Measurements from ENCODE around the gene SPAG4.

The SPAG4 gene

DNA sequence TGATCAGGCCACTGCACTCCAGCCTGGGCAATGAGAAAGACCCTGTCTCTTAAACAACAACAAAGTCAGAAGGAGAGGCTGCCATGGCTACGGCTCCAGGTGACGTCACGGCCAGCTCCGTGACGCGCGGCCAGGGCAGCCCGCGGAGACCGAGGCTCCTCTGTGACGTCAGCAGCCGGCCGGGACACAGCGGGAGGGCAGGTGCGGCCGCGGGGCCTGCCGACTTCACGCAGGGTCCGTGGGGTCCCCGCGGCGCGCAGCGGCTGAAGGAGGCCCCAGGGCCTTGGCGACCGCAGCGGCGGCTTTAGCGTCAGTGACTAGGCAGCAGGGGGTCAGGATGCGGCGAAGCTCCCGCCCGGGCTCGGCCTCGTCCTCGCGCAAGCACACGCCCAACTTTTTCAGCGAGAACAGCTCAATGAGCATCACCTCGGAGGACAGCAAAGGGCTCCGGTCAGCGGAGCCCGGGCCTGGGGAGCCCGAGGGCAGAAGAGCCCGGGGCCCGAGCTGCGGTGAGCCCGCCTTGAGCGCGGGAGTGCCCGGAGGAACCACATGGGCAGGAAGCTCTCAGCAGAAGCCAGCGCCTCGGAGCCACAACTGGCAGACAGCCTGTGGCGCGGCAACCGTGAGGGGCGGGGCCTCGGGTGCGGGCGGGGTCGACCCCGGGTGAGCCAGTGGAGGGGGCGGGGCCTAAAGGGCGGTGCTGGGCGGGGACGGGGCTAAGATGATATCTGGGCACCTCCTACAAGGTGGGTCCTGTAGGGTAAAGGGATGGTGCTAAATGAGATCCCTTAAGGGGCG lies at the start of gene SPAG4:
TSS of gene SPAG4 (plus strand) at position 163 of the 798 bp plus-strand sequence. CDS start at position 338, 175 bp downstream.
- peak; percentile 98 to 100 for DNase-seq

DNA sequence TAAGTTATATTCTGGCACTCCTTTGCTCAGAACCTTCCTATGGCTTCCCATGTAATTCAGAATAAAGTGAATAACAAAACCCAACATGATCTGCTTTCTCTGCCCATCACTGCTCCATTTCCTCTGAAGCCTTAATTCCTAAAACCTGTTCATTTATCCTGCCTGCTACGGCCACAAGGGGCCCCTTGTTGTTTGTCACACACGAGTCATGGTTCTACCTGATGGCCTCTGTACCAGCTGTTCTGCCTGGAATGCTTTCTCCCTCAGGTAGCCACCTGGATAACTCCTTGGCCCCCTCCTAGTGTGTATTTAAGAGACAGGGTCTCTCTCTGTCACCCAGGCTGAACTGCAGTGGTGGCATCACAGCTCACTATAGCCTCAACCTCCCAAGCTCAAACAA lies 47.0 kb upstream of the SPAG4 start:
- DNase-seq = no peak

DNA sequence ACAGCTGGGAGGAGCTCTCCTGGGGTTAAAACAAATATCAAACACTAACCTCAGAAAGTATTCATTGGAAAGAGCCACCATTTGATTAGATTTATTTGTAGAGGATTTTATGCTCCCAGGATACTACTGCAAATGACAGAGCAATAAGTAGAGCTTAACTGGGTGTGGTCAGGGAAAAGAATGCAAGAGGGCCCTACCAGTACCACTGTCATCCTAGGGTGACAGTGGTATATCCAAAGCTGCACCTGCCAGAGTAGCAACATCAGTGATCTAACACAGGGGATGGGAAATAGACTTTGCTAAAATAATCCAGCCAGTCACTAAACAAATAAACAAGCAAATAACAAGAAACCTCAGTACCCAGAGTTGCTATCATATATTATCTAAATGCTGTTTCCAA lies 44.1 kb upstream of the SPAG4 start:
- DNase-seq = no peak

DNA sequence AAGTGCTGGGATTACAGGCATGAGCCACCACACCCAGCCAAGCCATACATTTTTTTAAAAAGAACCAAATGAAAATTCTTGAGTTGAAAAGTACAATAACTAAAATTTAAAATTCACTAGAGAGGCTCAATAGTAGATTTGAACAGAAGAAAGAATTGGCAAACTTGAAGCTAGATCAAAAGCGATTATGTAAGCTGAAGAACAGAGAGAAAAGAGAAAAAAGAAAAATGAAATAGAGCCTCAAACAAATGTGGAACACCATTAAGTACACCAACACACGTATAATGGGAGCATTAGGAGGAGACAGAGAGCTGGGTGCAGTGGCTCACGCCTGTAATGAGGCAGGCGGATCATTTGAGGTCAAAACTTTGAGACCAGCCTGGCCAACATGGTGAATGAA lies 42.8 kb upstream of the SPAG4 start:
- DNase-seq = no peak

DNA sequence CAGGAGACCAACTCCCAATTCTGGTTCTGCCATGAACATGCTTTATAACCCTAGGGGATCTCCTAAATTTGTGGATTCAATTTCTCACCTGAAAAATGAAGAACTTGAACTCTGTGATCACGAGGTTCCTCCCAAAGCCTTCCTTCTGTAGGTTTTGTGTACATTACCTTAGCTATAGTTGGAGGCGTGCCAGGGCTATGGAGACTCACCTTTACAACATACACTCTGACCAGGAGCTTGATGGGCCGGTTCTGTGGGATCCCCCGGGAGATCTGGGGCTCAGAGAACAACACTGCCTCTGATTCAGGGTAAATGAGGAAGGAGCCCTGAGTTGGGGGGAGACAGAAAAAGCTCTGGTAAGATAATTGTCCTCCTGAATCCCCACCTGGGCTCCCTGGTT lies 39.7 kb upstream of the SPAG4 start:
- DNase-seq = no peak

- no peak for DNase-seq
Observed at GRCh38 chr20:35576816-35577215, 38.8 kb upstream of the SPAG4 start.

GRCh38 chr20:35578469-35578868 lies 37.2 kb upstream of the SPAG4 start:
- DNase-seq = no peak

DNA sequence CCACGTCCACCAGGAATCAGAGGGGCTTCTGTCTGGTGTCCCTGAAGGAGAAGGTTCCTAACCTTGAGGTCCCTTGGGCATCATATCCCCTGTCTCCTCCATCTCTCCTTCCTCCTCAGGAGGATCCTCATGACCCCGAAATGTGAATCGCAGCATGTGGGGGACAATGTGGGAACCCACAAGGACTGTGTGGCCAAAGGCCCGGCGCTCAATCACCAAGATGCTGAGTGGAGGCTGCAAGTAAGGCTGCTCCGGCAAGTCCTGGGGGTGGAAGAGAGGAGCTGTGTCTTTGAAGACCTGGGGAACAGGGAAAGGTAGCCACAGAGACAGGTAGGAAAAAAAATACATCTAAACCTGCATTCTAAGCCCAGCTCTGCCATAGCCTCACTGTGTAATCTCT lies 36.4 kb upstream of the SPAG4 start:
- no peak for DNase-seq

DNA sequence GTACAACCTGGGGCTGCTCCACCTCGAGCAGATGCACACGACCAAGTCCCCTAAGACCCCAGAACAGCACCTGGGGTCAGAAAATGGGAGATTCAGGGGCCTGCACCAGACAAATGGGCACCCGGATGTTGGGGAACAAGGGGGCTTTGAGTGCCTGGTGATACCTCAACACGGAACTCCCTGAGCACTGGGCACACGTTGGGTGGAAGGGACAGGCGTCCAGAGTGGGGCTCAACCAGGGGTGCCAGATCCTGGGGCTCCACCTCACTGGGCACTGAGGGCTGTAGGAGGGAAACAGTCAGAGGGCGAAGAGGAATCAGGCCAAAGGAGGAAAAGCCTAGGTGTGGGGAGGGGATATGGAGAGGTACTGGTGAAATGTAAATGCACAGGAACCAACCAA lies 33.5 kb upstream of the SPAG4 start:
- DNase-seq = no peak

- no peak for DNase-seq
Observed at GRCh38 chr20:35582741-35583404, 32.8 kb upstream of the SPAG4 start.

DNA sequence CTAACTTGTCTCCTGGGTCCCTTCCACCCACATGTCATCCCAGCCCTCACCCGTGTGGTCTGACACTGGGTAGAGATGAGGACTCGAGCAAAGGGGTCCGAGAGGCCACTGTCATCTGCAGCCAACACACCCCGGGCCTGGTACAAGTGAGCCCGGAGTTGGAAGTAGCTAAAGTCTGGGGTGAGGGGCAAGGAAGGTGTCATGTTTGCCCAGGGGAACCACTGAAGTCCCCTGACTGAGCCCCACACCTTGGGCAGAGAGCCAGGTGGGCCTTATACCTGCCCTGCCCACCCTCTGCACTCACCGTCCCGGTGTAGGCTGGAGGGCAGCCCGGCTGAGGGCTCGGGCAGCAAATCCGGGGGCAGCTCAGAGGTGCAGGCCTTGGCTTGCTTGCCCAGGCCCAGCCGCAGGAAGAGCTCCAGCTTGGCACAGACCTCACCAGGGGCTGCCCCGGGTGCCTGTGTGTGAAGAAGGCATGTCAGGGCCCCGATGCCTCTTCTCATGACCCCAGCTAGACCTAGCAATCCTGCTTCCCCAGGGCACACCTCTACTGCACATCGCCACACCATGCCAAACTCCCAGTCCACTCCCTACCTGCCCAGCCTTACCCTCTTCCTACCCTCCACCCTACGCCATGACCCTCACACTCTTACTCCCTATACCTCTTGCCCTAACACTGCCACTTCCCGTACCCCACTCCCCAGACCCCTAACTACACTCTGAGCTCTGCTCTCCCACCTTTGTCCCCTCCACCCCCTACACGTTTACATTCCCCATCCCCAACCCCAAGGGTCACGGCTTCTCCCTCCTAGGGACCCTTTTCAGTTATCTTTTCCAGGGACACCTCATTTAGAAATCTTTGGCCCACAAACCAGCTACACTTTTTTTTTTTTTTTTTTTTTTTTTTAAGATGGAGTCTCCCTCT lies 31.7 kb upstream of the SPAG4 start:
- DNase-seq = no peak

- no peak for DNase-seq
Observed at GRCh38 chr20:35586751-35587425, 28.7 kb upstream of the SPAG4 start.

GRCh38 chr20:35587436-35587835 lies 28.2 kb upstream of the SPAG4 start:
- no peak for DNase-seq

GRCh38 chr20:35588397-35588796 lies 27.2 kb upstream of the SPAG4 start:
- no peak for DNase-seq

- DNase-seq = no peak
Observed at GRCh38 chr20:35592339-35592974, 23.2 kb upstream of the SPAG4 start.

GRCh38 chr20:35595456-35595855 lies 20.2 kb upstream of the SPAG4 start:
- no peak for DNase-seq

DNA sequence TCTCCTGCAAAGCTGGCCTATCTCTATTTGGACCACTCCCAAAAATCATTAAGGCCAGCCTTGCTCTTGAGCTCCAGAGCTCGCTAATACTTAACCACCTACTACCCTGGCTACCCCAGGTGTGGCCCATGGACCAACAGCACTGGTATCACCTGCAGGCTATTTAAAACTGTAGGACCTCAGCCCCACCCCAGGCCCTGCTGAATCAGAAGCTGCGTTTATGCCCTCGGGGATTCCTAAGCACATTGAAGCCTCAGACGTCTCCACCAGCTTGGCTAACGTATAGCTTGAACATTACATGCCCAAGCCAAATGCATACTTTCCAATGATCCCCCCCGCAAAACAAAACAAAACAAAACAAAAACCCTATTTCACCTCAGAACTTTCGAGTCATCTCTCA lies 19.7 kb upstream of the SPAG4 start:
- peak in 1 of 2 experiments; percentile 7 for DNase-seq

DNA sequence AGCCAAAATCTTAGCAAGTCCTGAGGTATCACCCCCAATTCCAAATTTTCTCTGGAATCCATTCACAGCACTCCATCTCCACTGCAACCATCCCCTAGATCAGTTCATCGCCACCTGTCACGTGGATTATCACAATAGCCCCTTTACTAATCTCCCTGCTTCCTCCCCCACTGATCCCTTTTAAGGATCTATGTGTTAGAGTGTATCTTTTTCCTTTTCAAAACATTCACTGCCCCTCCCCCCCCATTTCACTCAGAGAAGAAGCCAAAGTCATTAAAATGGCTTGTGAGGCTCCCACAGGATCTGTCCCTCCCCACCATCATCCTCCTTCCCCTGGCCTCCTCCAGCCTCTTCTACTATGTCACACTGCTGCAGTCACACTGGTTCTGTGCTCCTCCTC lies 18.4 kb upstream of the SPAG4 start:
- DNase-seq = no peak

DNA sequence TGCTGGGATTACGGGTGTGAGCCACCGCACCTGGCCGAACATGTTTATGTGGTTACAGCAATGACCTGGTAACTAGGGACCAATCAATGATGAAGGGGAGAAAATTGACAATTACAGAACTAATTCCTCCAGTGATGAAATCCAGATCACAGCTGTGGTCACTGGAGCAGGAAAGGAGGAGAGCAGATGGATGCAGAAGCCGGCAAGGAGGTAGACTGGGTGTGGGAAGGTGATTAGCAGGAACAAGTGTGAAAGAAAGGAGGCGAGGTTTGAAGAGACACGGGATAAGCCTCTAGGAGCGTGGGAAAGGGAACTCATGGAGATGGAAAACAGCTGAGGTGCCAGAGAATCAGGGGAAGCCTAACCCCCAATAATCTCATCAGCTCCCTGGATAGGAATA lies 17.2 kb upstream of the SPAG4 start:
- no peak for DNase-seq

- no peak for DNase-seq
Observed at GRCh38 chr20:35598899-35599775, 16.5 kb upstream of the SPAG4 start.

GRCh38 chr20:35599776-35600120 lies 15.9 kb upstream of the SPAG4 start:
- no peak for DNase-seq

Measured in NCI-H2081 (cell line).